ENCODE data around the gene SH3GL1. TPM values are rescaled to one million over a fixed set of nuclear protein-coding genes. Genes with fewer than 3 reads are reported as not detected.

Gene SH3GL1
- total RNA-seq, 3 donors from 2014 or later: 25.6 to 52.5 (median 33.8) TPM

DNA sequence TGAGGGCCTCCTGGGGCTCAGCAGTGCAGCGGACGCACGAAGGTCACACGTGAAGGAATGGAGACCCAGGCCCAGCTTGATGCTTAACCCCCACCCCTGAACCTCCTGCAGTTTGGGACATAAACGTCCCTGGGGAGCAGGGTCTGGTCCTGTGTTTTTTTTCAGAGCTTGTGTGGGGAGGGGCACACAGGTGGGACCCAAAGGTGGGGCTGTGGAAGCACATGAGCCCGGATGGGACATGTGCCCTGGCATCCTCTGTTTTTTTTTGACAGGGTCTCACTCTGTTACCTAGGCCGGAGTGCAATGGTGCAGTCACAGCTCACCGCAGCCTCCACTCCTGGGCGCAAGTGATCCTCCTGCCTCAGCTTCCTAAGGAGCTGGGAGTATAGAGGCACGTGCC, 36.8 kb upstream of the SH3GL1 start:
- no peak overlapping the region for H3K27ac ChIP-seq
- no peaks in the 10 kb centered on the region for H3K4me1 ChIP-seq
- intact Hi-C loops (cut with DNase I; ENCODE audit: low total_unique reads): no loop called here
- H3K4me3 ChIP-seq: no peak overlapping the region
- H3K36me3 ChIP-seq: no peaks in the 10 kb centered on the region
- no peaks in the 10 kb centered on the region for H3K27me3 ChIP-seq
- no peak for DNase-seq (ENCODE audit: low spot score in 2 of 2)
- TF ChIP-seq, protein P1, sequence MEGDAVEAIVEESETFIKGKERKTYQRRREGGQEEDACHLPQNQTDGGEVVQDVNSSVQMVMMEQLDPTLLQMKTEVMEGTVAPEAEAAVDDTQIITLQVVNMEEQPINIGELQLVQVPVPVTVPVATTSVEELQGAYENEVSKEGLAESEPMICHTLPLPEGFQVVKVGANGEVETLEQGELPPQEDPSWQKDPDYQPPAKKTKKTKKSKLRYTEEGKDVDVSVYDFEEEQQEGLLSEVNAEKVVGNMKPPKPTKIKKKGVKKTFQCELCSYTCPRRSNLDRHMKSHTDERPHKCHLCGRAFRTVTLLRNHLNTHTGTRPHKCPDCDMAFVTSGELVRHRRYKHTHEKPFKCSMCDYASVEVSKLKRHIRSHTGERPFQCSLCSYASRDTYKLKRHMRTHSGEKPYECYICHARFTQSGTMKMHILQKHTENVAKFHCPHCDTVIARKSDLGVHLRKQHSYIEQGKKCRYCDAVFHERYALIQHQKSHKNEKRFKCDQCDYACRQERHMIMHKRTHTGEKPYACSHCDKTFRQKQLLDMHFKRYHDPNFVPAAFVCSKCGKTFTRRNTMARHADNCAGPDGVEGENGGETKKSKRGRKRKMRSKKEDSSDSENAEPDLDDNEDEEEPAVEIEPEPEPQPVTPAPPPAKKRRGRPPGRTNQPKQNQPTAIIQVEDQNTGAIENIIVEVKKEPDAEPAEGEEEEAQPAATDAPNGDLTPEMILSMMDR (IDR thresholded peaks at IDR 0.05): no peak
- TF ChIP-seq POLR2AphosphoS5 (IDR thresholded peaks at IDR 0.05) (no peak), POLR2A (IDR thresholded peaks at IDR 0.05) (no peak)
- H3K9me3 ChIP-seq: no peaks in the 10 kb centered on the region

DNA sequence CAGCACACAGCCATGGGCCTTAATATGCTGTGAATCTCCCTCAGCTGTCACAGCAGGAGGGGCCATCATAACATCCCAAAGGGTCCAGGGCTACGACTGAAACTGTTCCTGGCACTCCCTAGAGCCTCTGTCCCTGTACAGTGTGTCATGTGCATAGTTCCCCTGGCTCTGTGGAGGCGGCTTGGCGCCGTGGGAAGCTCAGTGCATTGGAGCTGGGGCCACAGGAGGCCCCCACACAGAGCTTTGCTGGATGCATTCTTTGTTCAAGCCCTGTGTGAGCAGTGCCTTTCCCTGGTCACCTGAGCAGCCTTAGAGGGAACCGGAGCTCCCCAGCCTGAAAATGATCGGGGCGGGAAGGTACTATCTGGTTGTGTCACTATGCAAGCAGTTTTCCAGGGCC, 35.9 kb upstream of the SH3GL1 start:
- H3K9me3 ChIP-seq: no peaks in the 10 kb centered on the region
- TF ChIP-seq, protein P1 (IDR thresholded peaks at IDR 0.05): no peak
- TF ChIP-seq POLR2A (IDR thresholded peaks at IDR 0.05) (no peak), POLR2AphosphoS5 (IDR thresholded peaks at IDR 0.05) (no peak)
- H3K27ac ChIP-seq: no peak overlapping the region
- intact Hi-C loops (cut with DNase I; ENCODE audit: low total_unique reads): no loop called here
- H3K27me3 ChIP-seq: no peaks in the 10 kb centered on the region
- H3K4me1 ChIP-seq: no peaks in the 10 kb centered on the region
- H3K36me3 ChIP-seq: no peaks in the 10 kb centered on the region
- H3K4me3 ChIP-seq: no peak overlapping the region
- no peak for DNase-seq (ENCODE audit: low spot score in 2 of 2)

DNA sequence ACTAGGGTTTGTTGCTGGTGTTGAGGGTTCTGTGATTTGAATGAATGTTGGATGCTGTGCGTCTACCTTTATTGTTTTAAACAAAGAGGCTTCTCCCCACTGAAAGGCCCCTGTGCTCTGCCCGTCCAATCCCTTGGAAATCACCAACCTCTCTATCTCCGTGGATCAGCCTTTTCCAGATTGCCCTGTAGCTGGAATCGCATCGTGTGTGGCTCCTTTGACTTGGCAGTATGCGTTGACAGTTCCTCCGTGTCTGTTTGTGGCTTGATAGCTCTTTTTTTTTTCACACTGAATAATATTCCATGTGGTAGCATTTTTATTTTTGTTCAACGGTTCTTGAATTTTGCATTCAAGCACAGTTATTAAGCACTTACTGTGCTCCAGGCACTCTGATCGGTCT, 34.0 kb upstream of the SH3GL1 start:
- no peaks in the 10 kb centered on the region for H3K36me3 ChIP-seq
- H3K4me3 ChIP-seq: no peak overlapping the region
- TF ChIP-seq POLR2AphosphoS5 (IDR thresholded peaks at IDR 0.05): no peak

DNA sequence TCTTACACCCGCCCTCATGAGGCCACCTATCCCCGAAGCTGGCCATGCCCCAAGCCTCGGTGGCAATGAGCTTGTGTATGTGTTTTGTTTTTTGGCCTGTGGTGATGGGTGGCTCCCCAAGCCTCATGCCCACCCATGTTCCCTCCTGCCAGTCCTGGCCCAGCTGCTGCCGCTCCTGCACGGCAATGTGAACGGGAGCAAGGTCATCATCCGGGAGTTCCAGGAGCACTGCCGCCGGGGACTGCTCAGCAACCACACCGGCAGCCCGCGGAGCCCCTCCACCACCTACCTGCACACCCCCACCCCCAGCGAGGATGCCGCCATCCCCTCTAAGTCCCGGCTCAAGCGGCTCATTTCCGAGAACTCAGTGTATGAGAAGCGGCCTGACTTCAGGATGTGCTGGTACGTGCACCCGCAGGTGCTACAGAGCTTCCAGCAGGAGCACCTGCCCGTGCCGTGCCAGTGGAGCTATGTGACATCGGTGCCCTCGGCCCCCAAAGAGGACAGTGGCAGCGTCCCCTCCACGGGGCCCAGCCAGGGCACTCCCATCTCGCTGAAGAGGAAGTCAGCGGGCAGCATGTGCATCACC, 32.7 kb upstream of the SH3GL1 start:
- intact Hi-C loops (cut with DNase I; ENCODE audit: low total_unique reads): no loop called here

More for the DNA sequence above, 34.0 kb upstream of the SH3GL1 start:
- no peaks in the 10 kb centered on the region for H3K27me3 ChIP-seq
- H3K27ac ChIP-seq: no peak overlapping the region
- DNase-seq (ENCODE audit: low spot score in 2 of 2): no peak
- intact Hi-C loops (cut with DNase I; ENCODE audit: low total_unique reads): no loop called here
- H3K4me1 ChIP-seq: no peaks in the 10 kb centered on the region
- H3K9me3 ChIP-seq: no peaks in the 10 kb centered on the region

DNA sequence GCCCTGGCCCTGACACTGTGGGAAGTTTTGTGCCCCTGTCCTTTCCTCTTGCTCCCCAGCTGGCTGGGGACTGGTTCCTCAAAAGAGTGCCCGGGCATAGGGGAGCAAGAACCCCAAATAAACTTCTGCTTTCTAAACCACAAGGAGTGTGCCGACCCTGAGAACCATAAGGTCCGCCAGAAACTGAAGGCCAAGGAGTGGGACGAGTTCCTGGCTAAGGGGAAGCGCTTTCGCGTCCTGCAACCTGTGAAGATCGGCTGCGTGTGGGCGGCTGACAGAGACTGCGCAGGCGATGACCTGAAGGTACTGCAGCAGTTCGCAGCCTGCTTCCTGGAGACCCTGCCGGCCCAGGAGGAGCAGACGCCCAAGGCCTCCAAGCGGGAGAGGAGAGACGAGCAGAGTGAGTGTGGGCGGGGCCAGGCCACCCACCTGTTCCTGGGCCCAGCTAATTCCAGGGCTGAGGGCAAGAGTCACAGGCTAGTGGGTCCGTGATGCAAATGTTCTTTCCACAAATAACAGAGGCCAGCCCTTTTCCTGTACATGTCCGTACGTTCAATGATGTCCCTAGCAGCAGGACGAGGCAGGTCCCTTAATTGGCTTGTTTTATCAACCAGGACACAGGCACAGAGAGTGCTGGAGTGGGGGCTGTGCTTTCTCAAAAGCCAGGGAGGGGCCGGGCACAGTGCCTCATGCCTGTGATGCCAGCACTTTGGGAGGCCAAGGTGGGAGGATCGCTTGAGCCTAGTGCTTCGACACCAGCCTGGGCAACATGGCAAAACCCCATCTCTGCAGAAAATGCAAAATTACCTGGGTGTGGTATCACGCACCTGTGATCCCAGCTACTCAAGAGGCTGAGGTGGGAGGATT, 31.7 kb upstream of the SH3GL1 start:
- TF ChIP-seq POLR2A (IDR thresholded peaks at IDR 0.05) (no peak), POLR2AphosphoS5 (IDR thresholded peaks at IDR 0.05) (no peak)
- TF ChIP-seq, protein P1 (IDR thresholded peaks at IDR 0.05): no peak
- no peak for DNase-seq (ENCODE audit: low spot score in 2 of 2)
- no peaks in the 10 kb centered on the region for H3K4me1 ChIP-seq
- H3K9me3 ChIP-seq: no peaks in the 10 kb centered on the region
- no peaks in the 10 kb centered on the region for H3K36me3 ChIP-seq
- intact Hi-C loops (cut with DNase I; ENCODE audit: low total_unique reads): no loop called here
- no peak overlapping the region for H3K4me3 ChIP-seq
- no peaks in the 10 kb centered on the region for H3K27me3 ChIP-seq
- no peak overlapping the region for H3K27ac ChIP-seq

More for the DNA sequence above, 32.7 kb upstream of the SH3GL1 start:
- Histone ChIP-seq H3K4me3 (no peak overlapping the region), H3K27ac (no peak overlapping the region), H3K4me1 (no peaks in the 10 kb centered on the region), H3K36me3 (no peaks in the 10 kb centered on the region), H3K27me3 (no peaks in the 10 kb centered on the region), H3K9me3 (no peaks in the 10 kb centered on the region)
- no peak for TF ChIP-seq POLR2A (IDR thresholded peaks at IDR 0.05)
- no peak for TF ChIP-seq POLR2AphosphoS5 (IDR thresholded peaks at IDR 0.05)
- TF ChIP-seq, protein P1 (IDR thresholded peaks at IDR 0.05): no peak
- no peak for DNase-seq (ENCODE audit: low spot score in 2 of 2)

Measured in breast epithelium (tissue), 4 donors.